SK-N-SH treated with all-trans-retinoic acid at 6 μM for 48 hours (cell line): ENCODE data around the gene INHBA.

Experiments
- ARNTL ChIP-seq: fragments of 450-650 bp; formaldehyde crosslinking; IDR thresholded peaks from 2 replicates; pipeline ENCODE4 v1.5.0; 2020; ENCODE audit warnings: low read depth, mild to moderate bottlenecking, moderate library complexity, borderline replicate concordance
- ESRRG ChIP-seq: fragments of 250-450 bp; sonication (Bioruptor Pico); IDR thresholded peaks from 2 replicates; pipeline ENCODE4 v1.6.1; 2021; ENCODE audit warnings: mild to moderate bottlenecking
- GLIS3 ChIP-seq: fragments of 250-450 bp; sonication (Bioruptor Pico); IDR thresholded peaks from 2 replicates; pipeline ENCODE4 v1.5.0; 2020; ENCODE audit warnings: mild to moderate bottlenecking, moderate library complexity
- ZNF70 ChIP-seq: fragments of 450-650 bp; formaldehyde crosslinking; IDR thresholded peaks from 2 replicates; pipeline ENCODE4 v1.5.0; 2020; ENCODE audit warnings: mild to moderate bottlenecking, moderate library complexity

- TF ChIP-seq GLIS3 (CRISPR knock-in tag), result no peak
- TF ChIP-seq ZNF70 (CRISPR knock-in tag), result no peak
- no peak for TF ChIP-seq ARNTL (CRISPR knock-in tag)
- no peak for TF ChIP-seq ESRRG
Measured at GRCh38 chr7:41742401-41743020, 39.6 kb upstream of the INHBA start.
